NK-92 (cell line): ENCODE results near the gene LBHD2.

Experiments used
- DNase-seq: peaks from one replicate; lab custom pipeline; 2025; ENCODE audit not compliant: unreplicated experiment; lab: John Stamatoyannopoulos, UW

The LBHD2 gene

GRCh38 chr14:103067231-103067954, 16.6 kb upstream of the LBHD2 start:
- DNase-seq, result no peak

- DNase-seq, result no peak
Observed at GRCh38 chr14:103068351-103069073, 15.5 kb upstream of the LBHD2 start.

GRCh38 chr14:103070263-103070885, 13.6 kb upstream of the LBHD2 start:
- no peak for DNase-seq

- DNase-seq, result no peak
Observed at GRCh38 chr14:103070971-103071542, 13.0 kb upstream of the LBHD2 start.

GRCh38 chr14:103071544-103072251, 12.3 kb upstream of the LBHD2 start:
- DNase-seq, result no peak

- DNase-seq, result no peak
Observed at GRCh38 chr14:103072595-103073366, 11.2 kb upstream of the LBHD2 start.

- DNase-seq, result no peak
Observed at GRCh38 chr14:103073367-103073875, 10.6 kb upstream of the LBHD2 start.

GRCh38 chr14:103073876-103074728, 9.9 kb upstream of the LBHD2 start:
- DNase-seq, result no peak

- no peak for DNase-seq
Observed at GRCh38 chr14:103074729-103075367, 9.2 kb upstream of the LBHD2 start.

GRCh38 chr14:103078420-103078749, 5.6 kb upstream of the LBHD2 start:
- peak; percentile 7 for DNase-seq

- DNase-seq, result no peak
Observed at GRCh38 chr14:103078860-103079587, 5.0 kb upstream of the LBHD2 start.

GRCh38 chr14:103081951-103082350, 2.1 kb upstream of the LBHD2 start:
- no peak for DNase-seq

GRCh38 chr14:103085106-103086091, 1.4 kb downstream of the LBHD2 start:
- DNase-seq, result no peak

- DNase-seq, result no peak
Observed at GRCh38 chr14:103086771-103087342, 2.8 kb downstream of the LBHD2 start.

- no peak for DNase-seq
Observed at GRCh38 chr14:103087343-103087835, 3.4 kb downstream of the LBHD2 start.

- no peak for DNase-seq
Observed at GRCh38 chr14:103088921-103089320, 4.9 kb downstream of the LBHD2 start.
